Subcutaneous adipose tissue (tissue), 4 donors: ENCODE results near the gene CASP3. TPM values are rescaled to one million over a fixed set of nuclear protein-coding genes. Genes with fewer than 3 reads are reported as not detected.

ENCODE experiments used
- CTCF ChIP-seq: fragments of 450-650 bp; IDR thresholded peaks from one replicate; pipeline ENCODE4 v1.5.1; 2016; ENCODE audit warnings: low read depth, mild to moderate bottlenecking, control low read depth, antibody characterized with exemption, moderate library complexity
- total RNA-seq, 4 donors: library from RNA; depleted of rRNA; stranded (reverse); fragments of >200 nt; gene quantifications; one replicate each; pipeline ENCODE4 v1.1.0, GENCODE V29; 2016

CASP3 gene
- total RNA-seq, 4 donors from 2014 or later = 13.8 to 30.3 (median 23.1) TPM

- no peak for TF ChIP-seq CTCF
Observed at GRCh38 chr4:184688005-184688404, 38.8 kb upstream of the CASP3 start.

- no peak for TF ChIP-seq CTCF
Observed at GRCh38 chr4:184684491-184685189, 35.4 kb upstream of the CASP3 start.

DNA sequence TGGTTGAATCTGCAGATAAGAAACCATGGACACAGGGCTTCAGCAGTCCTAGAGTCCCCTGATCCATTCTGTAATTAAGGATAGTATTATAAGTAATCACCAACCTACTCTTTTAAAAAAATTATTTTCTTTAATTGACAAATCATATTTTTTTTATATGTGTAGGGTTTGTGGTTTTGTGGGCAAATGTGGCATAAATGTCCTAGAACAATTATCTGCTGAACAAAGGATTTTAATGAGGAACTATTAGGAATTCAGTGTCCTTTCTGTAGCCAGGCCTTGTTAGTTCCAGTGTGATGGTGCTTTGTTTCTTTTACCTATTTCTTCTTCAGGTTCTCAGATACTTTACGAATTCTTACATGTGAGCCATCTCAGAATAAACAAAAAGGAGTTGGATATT lies 32.7 kb upstream of the CASP3 start:
- TF ChIP-seq CTCF = no peak

DNA sequence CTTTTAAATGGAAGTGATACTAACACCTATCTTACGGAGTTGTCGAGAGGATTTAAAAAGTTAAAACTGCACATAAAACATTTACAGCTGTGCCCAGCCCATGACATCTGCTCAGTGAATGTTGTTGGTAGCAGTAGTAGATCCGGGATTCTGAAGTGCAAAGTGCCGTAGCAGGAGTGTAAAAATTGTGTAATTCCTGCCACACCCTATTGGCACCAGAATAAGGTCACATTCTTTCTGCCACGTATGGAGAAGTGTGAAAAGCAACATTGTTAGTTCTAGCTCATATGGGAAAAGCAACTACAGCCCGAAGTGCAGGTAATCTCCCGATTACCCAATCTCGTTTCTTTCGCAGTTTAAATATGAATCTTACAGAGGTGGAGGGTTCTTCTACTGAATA lies 31.5 kb upstream of the CASP3 start:
- TF ChIP-seq CTCF = no peak

- no peak for TF ChIP-seq CTCF
Observed at GRCh38 chr4:184675821-184676492, 26.7 kb upstream of the CASP3 start.

GRCh38 chr4:184675018-184675417 lies 25.8 kb upstream of the CASP3 start:
- no peak for TF ChIP-seq CTCF

DNA sequence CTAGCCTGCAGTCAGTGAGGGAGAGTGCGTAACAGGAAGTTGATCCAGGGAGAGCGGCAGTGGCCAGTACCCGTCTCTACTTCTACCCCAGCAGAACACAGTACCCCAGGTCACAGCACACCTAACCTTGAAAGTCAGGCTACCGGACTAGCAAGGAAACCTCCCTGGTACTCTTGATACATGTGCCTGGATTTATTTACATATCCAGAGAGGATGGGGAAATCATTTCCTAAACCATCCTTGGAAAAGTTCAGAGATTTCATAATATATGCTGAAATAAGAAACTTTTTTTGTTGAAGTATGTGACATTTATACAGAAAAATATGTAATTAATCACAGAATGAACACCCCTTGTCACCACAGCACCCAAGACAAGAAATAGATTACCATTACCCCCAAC lies 24.8 kb upstream of the CASP3 start:
- no peak for TF ChIP-seq CTCF
